Muscle of leg (tissue), 11 donors: Measurements from ENCODE around the gene SPRYD4. TPM values are rescaled to one million over a fixed set of nuclear protein-coding genes. Genes with fewer than 3 reads are reported as not detected.
A peak's percentile ranks its signal among the peaks of the same experiment; 100 is the strongest.
"Not testable (repeated sequence)": the region's sequence is repeated elsewhere in the genome, so short reads cannot be mapped to it uniquely, and the experiment has no call there.

Experiments
- DNase-seq: peaks from one replicate; pipeline ENCODE4 v3.0.0; 2013
- H3K27ac ChIP-seq: one replicate; pipeline ENCODE4 v1.5.1; 2013; ENCODE audit warnings: mild to moderate bottlenecking, low read length, control low read depth
- H3K27me3 ChIP-seq: one replicate; pipeline ENCODE4 v1.6.1; 2013; ENCODE audit warnings: low read length; ENCODE audit not compliant: control insufficient read depth, insufficient read depth
- H3K36me3 ChIP-seq: one replicate; pipeline ENCODE4 v1.6.1; 2013; ENCODE audit warnings: low read length; ENCODE audit not compliant: control insufficient read depth, insufficient read depth
- H3K4me1 ChIP-seq: one replicate; pipeline ENCODE4 v1.6.1; 2013; ENCODE audit warnings: low read length; ENCODE audit not compliant: control insufficient read depth, insufficient read depth
- H3K4me3 ChIP-seq: one replicate; pipeline ENCODE4 v1.5.1; 2013; ENCODE audit warnings: low read length, control low read depth
- H3K9me3 ChIP-seq: replicated peaks from 2 replicates; pipeline ENCODE4 v1.6.1; 2013; ENCODE audit warnings: low read depth, low read length; ENCODE audit not compliant: control insufficient read depth
- WGBS: methylation state at CpG from one replicate; pipeline ENCODE4 v1.1.5; 2013; ENCODE audit warnings: missing lambda C conversion rate; ENCODE audit not compliant: insufficient coverage; 5-methylcytosine and 5-hydroxymethylcytosine counted together
- polyA plus RNA-seq, 8 donors: library from polyadenylated mRNA; unstranded; fragments of 120-200 nt; gene quantifications; one replicate each; pipeline versions ENCODE4 v1.2.1 to v1.2.3, GENCODE V29; 2013; ENCODE audit warnings: inconsistent platforms in 1 of 8, low replicate concordance in 1 of 8; ENCODE audit not compliant: insufficient read length in 8 of 8, insufficient read depth in 1 of 8
- total RNA-seq: library from RNA; stranded (reverse); fragments of 120-200 nt; gene quantifications from one replicate; pipeline ENCODE4 v1.2.4, GENCODE V29; 2013

The SPRYD4 gene
- total and polyA plus RNA-seq, 9 donors, result 1.4 to 2.7 (median 1.9) TPM

DNA sequence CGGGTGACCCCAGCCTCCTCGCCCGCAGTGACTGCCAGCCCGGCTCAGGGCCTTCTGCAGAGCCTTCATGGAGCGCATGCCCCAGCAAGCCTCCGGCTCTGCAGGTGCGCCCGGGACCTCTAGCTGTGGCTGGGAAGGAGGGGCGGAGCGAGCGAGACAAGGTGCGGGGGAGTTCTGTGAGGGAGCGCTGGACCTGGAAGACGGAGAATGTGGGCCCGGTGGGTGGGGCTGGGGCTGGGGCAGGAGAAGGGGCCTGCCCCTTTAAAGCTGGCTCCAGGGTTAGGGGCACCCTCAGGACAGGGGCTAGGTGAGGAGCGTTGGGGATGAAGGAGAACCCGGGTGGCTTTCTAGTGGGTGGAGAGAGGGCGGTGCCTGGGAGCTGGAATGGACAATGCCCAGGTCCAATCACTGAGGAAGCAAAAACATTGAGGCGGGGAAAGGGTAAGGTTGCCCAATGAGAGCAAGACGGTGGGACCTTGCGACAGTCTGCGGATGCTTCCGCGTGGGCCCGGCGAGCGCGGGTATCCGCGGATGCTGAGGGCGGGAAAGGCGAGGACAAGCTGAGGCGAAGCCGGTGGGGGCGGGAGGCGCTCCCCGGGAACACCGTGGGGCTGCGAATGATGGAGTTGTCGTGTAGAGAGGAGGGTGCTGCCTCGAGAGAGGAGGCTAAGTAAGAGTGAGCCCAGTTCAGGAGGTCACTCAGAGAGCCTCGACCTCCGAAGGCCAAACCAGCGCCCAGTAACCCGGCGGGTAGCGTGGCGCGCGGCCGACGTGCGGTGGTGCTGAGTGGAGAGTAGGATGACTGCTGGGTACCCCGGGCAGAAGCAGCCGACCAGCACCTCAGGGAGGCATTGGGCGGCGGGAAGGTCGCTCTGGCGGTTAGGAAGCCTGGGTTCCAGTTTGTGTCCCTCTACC, 19.9 kb downstream of the SPRYD4 start, which contains the start of gene GLS2:
TSS of gene GLS2 (minus strand) at position 121 of the 915 bp plus-strand sequence. CDS start at position 78, 43 bp downstream.
- H3K4me1 ChIP-seq, result peaks cover 16% of the 10 kb centered on the region
- DNase-seq, result peak; percentile 88
- H3K27ac ChIP-seq, result no peak within 1 kb of the TSS
- peaks cover 50% of the 10 kb centered on the region for H3K27me3 ChIP-seq
- WGBS, result 16% methylated on average over 59 of the region's 59 CpGs
- H3K36me3 ChIP-seq, result no peaks in the 10 kb centered on the region
- H3K4me3 ChIP-seq, result peak within 1 kb of the TSS; percentile 52
- no peaks in the 10 kb centered on the region for H3K9me3 ChIP-seq

DNA sequence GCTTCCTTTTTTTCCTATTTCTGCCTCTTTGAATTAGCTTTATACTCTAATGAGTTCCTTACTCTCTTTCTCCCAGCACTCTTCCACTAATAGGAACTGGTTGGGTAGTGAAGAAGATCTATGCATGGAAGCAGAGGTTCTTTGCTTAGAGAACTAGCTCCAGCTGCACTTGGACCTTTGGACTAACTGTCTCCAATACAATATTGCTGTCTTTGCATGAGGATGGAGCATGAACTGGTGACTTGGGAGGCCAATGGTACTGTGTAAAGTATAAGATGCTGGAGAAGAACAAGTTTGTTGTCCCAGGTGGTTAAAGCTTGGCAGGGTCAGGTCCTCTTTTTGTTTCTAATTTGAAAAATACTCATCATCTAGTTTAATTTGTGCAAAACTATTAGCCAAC, 22.0 kb downstream of the SPRYD4 start:
- Histone ChIP-seq H3K4me1 (peaks cover 16% of the 10 kb centered on the region), H3K27ac (no peak overlapping the region), H3K36me3 (no peaks in the 10 kb centered on the region), H3K4me3 (no peak overlapping the region), H3K27me3 (peaks cover 50% of the 10 kb centered on the region), H3K9me3 (no peaks in the 10 kb centered on the region)
- no peak for DNase-seq

DNA sequence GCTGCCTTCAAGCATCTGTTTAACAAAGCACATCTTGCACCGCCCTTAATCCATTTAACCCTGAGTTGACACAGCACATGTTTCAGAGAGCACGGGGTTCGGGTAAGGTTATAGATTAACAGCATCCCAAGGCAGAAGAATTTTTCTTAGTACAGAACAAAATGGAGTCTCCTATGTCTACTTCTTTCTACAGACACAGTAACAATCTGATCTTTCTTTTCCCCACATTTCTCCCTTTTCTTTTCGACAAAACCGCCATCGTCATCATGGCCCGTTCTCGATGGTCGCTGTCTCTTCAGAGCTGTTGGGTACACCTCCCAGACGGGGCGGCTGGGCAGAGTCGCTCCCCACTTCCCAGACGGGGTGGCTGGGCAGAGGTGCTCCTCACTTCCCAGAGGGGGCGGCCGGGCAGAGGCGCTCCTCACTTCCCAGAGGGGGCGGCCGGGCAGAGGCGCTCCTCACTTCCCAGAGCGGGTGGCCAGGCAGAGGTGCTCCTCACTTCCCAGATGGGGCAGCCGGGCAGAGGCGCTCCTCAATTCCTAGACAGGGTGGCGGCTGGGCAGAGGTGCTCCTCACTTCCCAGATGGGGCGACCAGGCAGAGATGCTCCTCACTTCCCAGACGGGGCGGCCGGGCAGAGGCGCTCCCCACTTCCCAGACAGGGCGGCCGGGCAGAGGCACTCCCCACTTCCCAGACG, 25.2 kb downstream of the SPRYD4 start:
- H3K27me3 ChIP-seq, result peaks cover 32% of the 10 kb centered on the region
- H3K27ac ChIP-seq, H3K4me1 ChIP-seq, H3K9me3 ChIP-seq, H3K36me3 ChIP-seq, DNase-seq, H3K4me3 ChIP-seq: not testable (repeated sequence)
- WGBS, result 90% methylated on average over 18 of the region's 31 CpGs

DNA sequence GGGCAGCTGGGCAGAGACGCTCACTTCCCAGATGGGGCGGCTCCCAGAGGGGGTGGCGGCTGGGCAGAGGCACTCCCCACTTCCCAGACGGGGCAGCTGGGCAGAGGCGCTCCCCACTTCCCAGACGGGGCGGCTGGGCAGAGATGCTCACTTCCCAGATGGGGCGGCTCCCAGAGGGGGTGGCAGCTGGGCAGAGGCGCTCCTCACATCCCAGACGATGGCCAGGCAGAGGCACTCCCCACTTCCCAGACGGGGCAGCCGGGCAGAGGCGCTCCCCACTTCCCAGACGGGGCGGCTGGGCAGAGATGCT, 25.7 kb downstream of the SPRYD4 start:
- H3K4me1 ChIP-seq, H3K9me3 ChIP-seq, DNase-seq, H3K27ac ChIP-seq, H3K36me3 ChIP-seq, H3K4me3 ChIP-seq: not testable (repeated sequence)
- H3K27me3 ChIP-seq, result peaks cover 30% of the 10 kb centered on the region
- WGBS, result 94% methylated on average over 12 of the region's 15 CpGs

DNA sequence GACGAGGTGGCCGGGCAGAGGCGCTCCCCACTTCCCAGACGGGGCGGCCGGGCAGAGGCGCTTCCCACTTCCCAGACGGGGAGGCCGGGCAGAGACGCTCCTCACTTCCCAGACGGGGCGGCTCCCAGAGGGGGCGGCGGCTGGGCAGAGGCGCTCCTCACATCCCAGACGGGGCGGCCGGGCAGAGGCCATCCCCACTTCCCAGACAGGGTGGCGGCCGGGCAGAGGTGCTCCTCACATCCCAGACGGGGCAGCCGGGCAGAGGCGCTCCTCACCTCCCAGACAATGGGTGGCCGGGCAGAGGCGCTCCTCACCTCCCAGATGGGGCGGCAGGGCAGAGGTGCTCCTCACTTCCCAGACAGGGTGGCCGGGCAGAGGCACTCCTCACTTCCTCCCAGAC, 26.1 kb downstream of the SPRYD4 start:
- 97% methylated on average over 17 of the region's 27 CpGs for WGBS

DNA sequence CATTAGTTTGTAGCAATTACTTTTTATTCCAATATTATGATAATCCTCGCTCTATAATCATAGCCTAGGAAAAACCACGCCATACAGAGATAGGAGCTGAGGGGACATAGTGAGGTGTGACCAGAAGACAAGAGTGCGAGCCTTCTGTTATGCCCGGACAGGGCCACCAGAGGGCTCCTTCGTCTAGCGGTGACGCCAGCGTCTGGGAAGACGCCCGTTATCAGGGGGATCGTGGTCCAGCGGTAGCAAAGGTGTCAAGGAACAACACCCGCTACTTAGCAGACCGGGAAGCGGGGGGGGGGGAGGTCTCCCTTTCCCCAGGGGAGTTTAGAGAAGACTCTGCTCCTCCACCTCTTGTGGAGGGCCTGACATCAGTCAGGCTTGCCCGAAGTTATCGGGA, 28.3 kb downstream of the SPRYD4 start:
- not testable (repeated sequence) for H3K36me3 ChIP-seq, H3K4me1 ChIP-seq, H3K27ac ChIP-seq, H3K9me3 ChIP-seq, H3K4me3 ChIP-seq
- DNase-seq, result peak; percentile 50
- peaks cover 22% of the 10 kb centered on the region for H3K27me3 ChIP-seq
- WGBS, result no CpG with 5 or more reads among the region's 17 CpGs

More for the DNA sequence above, 26.1 kb downstream of the SPRYD4 start:
- DNase-seq, H3K27ac ChIP-seq, H3K4me3 ChIP-seq, H3K36me3 ChIP-seq, H3K4me1 ChIP-seq, H3K9me3 ChIP-seq: not testable (repeated sequence)
- peaks cover 30% of the 10 kb centered on the region for H3K27me3 ChIP-seq

DNA sequence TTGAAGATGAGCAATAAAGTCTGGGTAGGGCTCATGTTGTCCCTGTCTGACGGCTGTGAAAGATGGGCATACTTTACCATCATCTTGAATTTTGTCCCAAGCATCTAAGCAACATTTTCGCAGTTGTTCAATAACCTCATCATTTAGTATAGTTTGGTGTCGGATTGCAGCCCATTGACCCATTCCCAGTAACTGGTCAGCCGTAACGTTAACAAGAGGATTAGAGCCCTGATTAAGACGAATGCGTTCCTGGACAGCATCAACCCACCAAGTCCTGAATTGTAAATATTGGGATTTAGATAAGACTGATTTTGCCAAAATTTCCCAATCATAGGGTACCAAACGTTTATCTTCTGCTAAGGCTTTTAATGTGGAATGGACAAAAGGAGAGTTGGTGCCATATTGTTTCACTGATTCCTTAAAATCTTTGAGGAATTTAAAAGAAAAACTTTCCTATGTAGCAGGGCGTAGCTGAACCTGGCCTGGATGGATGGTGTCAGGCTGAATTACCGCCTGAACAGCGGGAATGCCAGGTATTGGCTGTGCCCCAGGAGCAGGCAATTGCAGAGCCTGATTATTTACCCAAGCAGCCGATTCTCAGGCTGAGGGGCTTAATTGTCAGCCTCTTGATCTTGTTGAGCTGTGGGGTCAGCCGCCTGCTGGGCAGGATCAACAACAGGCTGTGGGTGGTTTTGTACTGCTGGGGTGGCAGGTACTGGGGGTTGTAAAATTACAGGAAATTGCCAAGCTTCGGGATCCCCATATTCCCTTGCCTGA, 29.9 kb downstream of the SPRYD4 start:
- H3K36me3 ChIP-seq, H3K27ac ChIP-seq, H3K4me1 ChIP-seq, H3K4me3 ChIP-seq, H3K9me3 ChIP-seq, DNase-seq: not testable (repeated sequence)
- WGBS, result 39% methylated on average over 4 of the region's 14 CpGs
- H3K27me3 ChIP-seq, result peaks cover 20% of the 10 kb centered on the region

DNA sequence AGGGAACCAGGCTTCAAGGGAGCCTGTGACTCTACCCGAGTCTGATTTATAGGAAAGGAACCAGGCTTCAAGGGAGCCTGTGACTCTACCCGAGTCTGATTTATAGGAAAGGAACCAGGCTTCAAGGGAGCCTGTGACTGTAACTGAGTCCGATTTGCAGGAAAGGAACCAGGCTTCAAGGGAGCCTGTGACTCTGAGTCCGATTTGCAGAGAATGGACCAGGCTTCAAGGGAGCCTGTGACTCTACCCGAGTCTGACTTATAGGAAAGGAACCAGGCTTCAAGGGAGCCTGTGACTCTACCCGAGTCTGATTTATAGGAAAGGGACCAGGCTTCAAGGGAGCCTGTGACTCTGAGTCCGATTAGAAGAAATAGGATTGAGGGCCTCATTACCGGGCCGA, 31.1 kb downstream of the SPRYD4 start:
- H3K36me3 ChIP-seq, DNase-seq, H3K4me3 ChIP-seq, H3K9me3 ChIP-seq, H3K4me1 ChIP-seq, H3K27ac ChIP-seq: not testable (repeated sequence)
- WGBS, result 34% methylated on average over 9 of the region's 9 CpGs
- H3K27me3 ChIP-seq, result peaks cover 20% of the 10 kb centered on the region

DNA sequence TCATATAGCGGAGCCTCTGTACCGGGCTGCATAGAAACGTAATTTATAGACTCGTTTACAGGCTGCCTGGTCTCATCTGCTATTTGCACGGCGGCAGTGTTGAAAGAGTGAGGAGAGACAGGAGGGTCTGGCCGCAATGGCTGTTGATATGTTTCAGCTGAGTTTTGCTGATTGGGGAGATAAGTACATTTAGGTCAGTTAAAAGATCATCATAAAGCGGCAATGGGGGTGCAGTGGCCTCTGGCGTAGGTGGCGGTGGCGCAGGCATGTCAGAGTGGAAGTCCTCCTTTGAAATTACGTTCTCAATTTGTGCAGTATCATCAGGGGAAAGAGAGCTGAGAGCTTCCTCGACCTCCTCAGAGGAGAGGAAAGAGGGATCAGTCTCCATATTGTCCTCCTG, 31.5 kb downstream of the SPRYD4 start:
- H3K4me1 ChIP-seq, H3K27ac ChIP-seq, DNase-seq, H3K4me3 ChIP-seq, H3K9me3 ChIP-seq, H3K36me3 ChIP-seq: not testable (repeated sequence)
- H3K27me3 ChIP-seq, result peaks cover 20% of the 10 kb centered on the region
- 59% methylated on average over 9 of the region's 13 CpGs for WGBS

DNA sequence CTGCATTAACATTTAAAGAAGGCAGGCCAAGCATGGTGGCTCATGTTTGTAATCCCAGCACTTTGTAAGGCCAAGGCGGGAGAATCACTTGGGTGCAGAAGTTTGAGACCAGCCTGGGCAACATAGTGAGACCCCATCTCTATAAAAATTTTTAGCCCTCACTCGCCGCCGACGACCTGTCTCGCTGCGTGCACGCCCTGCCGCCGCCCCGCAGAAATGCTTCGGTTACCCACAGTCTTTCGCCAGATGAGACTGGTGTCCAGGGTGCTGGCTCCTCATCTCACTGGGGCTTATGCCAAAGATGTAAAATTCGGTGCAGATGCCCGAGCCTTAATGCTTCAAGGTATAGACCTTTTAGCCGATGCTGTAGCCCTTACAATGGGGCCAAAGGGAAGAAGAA, 42.4 kb downstream of the SPRYD4 start:
- no peak overlapping the region for H3K27ac ChIP-seq
- no peaks in the 10 kb centered on the region for H3K36me3 ChIP-seq
- H3K9me3 ChIP-seq, result no peaks in the 10 kb centered on the region
- no peak overlapping the region for H3K4me3 ChIP-seq
- 90% methylated on average over 15 of the region's 16 CpGs for WGBS
- H3K27me3 ChIP-seq, result no peaks in the 10 kb centered on the region
- H3K4me1 ChIP-seq, result no peaks in the 10 kb centered on the region
- DNase-seq, result no peak
